Measurements from ENCODE around the gene KCTD1. TPM values are rescaled to one million over a fixed set of nuclear protein-coding genes. Genes with fewer than 3 reads are reported as not detected.
A peak's percentile ranks its signal among the peaks of the same experiment; 100 is the strongest.

The KCTD1 gene
- total and polyA plus RNA-seq, 2 of the 4 experiments (the other 2 are of a cell fraction) = 5.0 to 5.8 TPM

- H3K27ac ChIP-seq (ENCODE audit: insufficient read depth, low read length) = no peak overlapping the region
- no peak overlapping the region for H3K4me3 ChIP-seq (ENCODE audit: insufficient read depth, low read depth, low read length)
- H2AFZ ChIP-seq (replicated peaks; ENCODE audit: low read length, poor library complexity) = no peak overlapping the region
- H3K4me1 ChIP-seq (ENCODE audit: control insufficient read depth, insufficient read depth, low read length) = peaks cover 2% of the 10 kb centered on the region
- peaks cover 2% of the 10 kb centered on the region; the same call in 1 of the 2 replicates for H3K9me1 ChIP-seq (ENCODE audit: insufficient read depth, low read length)
- 0 out of 2 replicates have a peak, but pooled peaks cover 2% of the 10 kb centered on the region for H3K36me3 ChIP-seq (ENCODE audit: control insufficient read depth, insufficient read depth, low read length)
- no peak overlapping the region for H4K8ac ChIP-seq (ENCODE audit: low read depth in 2 of 2, low read length in 2 of 2)
- H3K9me3 ChIP-seq (ENCODE audit: control insufficient read depth, insufficient read depth, low read length) = no peaks in the 10 kb centered on the region
- no peak overlapping the region for H2BK5ac ChIP-seq (ENCODE audit: low read depth, low read length, poor library complexity, severe bottlenecking)
- no peaks in the 10 kb centered on the region for H3K27me3 ChIP-seq (ENCODE audit: control insufficient read depth, insufficient read depth, low read length)
- H2BK15ac ChIP-seq (ENCODE audit: low read depth, low read length) = no peak overlapping the region
- H3K4ac ChIP-seq (ENCODE audit: low read depth, low read length) = no peak overlapping the region
- H3K56ac ChIP-seq (ENCODE audit: extremely low read depth, insufficient read depth, low read length) = no peak overlapping the region
- no peak overlapping the region for H2BK20ac ChIP-seq (ENCODE audit: low read depth, low read length)
- H3K9ac ChIP-seq (ENCODE audit: low read depth, low read length) = no peak overlapping the region
- BruUV-seq (replicated peaks) = no TSS peak
- H2AK9ac ChIP-seq (replicated peaks; ENCODE audit: low read depth, low read length, poor library complexity) = no peak overlapping the region
- ChIA-PET CTCF (interaction anchor here (0.9 to 1.7 kb wide), 2 partner anchors 16 to 27 kb away, joined by 3 read pairs; no protein-coding TSS in a partner anchor), POLR2A (ENCODE audit: unreplicated experiment) (no interaction called here)
- 57% methylated on average over 2 of the region's 11 CpGs; no CpG with 5 or more reads in 1 of the 2 experiments for WGBS, 2 experiments (ENCODE audit: extremely low coverage in 2 of 2, insufficient read length in 1 of 2)
- H3K4me2 ChIP-seq (ENCODE audit: low read depth, low read length) = no peak overlapping the region
- DNase-seq (no peak), ATAC-seq (ENCODE audit: low read depth) (peak; percentile 46; the same call in 1 of the 2 replicates)
- intact Hi-C loops (cut with micrococcal nuclease) (no loop called here), dilution Hi-C loops (cut with HindIII; ENCODE audit: low sequenced_read_pairs, unreplicated experiment) (no loop called here), in situ Hi-C loops (cut with MboI; ENCODE audit: low sequenced_read_pairs) (loop anchor here (10.0 kb wide), 1 partner anchor 56 kb away; the partner anchor contains the start of gene KCTD1)
- no peaks in the 10 kb centered on the region for H3K79me1 ChIP-seq (ENCODE audit: low read depth in 1 of 2, low read length in 2 of 2)
- no peak overlapping the region for H3K14ac ChIP-seq (replicated peaks; ENCODE audit: low read depth, low read length)
- H4K5ac ChIP-seq (ENCODE audit: low read depth, low read length) = no peak overlapping the region
- no peak overlapping the region for H2BK120ac ChIP-seq (ENCODE audit: low read depth, low read length)
- H3K18ac ChIP-seq (ENCODE audit: low read depth, low read length) = no peak overlapping the region
- no peak overlapping the region for H4K91ac ChIP-seq (ENCODE audit: insufficient read depth, low read depth, low read length)
- H4K20me1 ChIP-seq (ENCODE audit: insufficient read depth, low read length) = no peaks in the 10 kb centered on the region
- no peak for TF ChIP-seq MAZ (IDR thresholded peaks at IDR 0.05; ENCODE audit: borderline replicate concordance, low read depth, low read length)
- TF ChIP-seq NFE2L2 (IDR thresholded peaks at IDR 0.05; ENCODE audit: low read depth, low read length) = no peak
- TF ChIP-seq RAD21 (IDR thresholded peaks at IDR 0.05; ENCODE audit: low read length) = no peak
- no peak for TF ChIP-seq FOS (IDR thresholded peaks at IDR 0.05; ENCODE audit: low read depth, low read length)
- TF ChIP-seq CTCF (conservative IDR thresholded peaks at IDR 0.05; ENCODE audit: low read depth, low read length) = no peak
- TF ChIP-seq MAFK (IDR thresholded peaks at IDR 0.05; ENCODE audit: low read depth, low read length) = no peak
- no peak overlapping the region for H2AK5ac ChIP-seq (ENCODE audit: low read depth, low read length)
- no peak overlapping the region for H3K23ac ChIP-seq (ENCODE audit: low read depth, low read length)
Observed at GRCh38 chr18:26488417-26489009, 59.8 kb downstream of the KCTD1 start.
